Ecto neural progenitor cell (in vitro differentiated cells): ENCODE results near the gene ZNF791.
A peak's percentile ranks its signal among the peaks of the same experiment; 100 is the strongest.
"Not testable (repeated sequence)": the region's sequence is repeated elsewhere in the genome, so short reads cannot be mapped to it uniquely, and the experiment has no call there.

Experiments used
- DNase-seq: peaks from one replicate; pipeline ENCODE4 v3.0.0-alpha.2; 2018; ENCODE audit warnings: low spot score

ZNF791 gene

GRCh38 chr19:12629215-12629614 lies 18.5 kb downstream of the ZNF791 start:
- DNase-seq, result no peak

- DNase-seq, result no peak
Measured at GRCh38 chr19:12636631-12637030, 25.9 kb downstream of the ZNF791 start.

GRCh38 chr19:12638611-12639182 lies 28.0 kb downstream of the ZNF791 start:
- no peak for DNase-seq

GRCh38 chr19:12639901-12640613 lies 29.3 kb downstream of the ZNF791 start:
- DNase-seq, result peak; percentile 85

GRCh38 chr19:12641456-12641855 lies 30.7 kb downstream of the ZNF791 start:
- DNase-seq, result no peak

- no peak for DNase-seq
Measured at GRCh38 chr19:12642506-12642905, 31.8 kb downstream of the ZNF791 start.

- DNase-seq, result not testable (repeated sequence)
Measured at GRCh38 chr19:12643716-12644115, 33.0 kb downstream of the ZNF791 start.

- DNase-seq, result no peak
Measured at GRCh38 chr19:12646551-12646950, 35.8 kb downstream of the ZNF791 start.

GRCh38 chr19:12647047-12647446 lies 36.3 kb downstream of the ZNF791 start:
- DNase-seq, result no peak

- DNase-seq, result peak; percentile 79
Measured at GRCh38 chr19:12647490-12648071, 36.9 kb downstream of the ZNF791 start.

GRCh38 chr19:12648088-12648487 lies 37.4 kb downstream of the ZNF791 start:
- DNase-seq, result no peak

GRCh38 chr19:12649941-12650340 lies 39.2 kb downstream of the ZNF791 start:
- no peak for DNase-seq

GRCh38 chr19:12652219-12652618 lies 41.5 kb downstream of the ZNF791 start:
- no peak for DNase-seq

GRCh38 chr19:12655546-12655945 lies 44.8 kb downstream of the ZNF791 start:
- no peak for DNase-seq

GRCh38 chr19:12656899-12657571 lies 46.3 kb downstream of the ZNF791 start:
- DNase-seq, result no peak

- no peak for DNase-seq
Measured at GRCh38 chr19:12657966-12658365, 47.2 kb downstream of the ZNF791 start.

GRCh38 chr19:12660980-12661379 lies 50.3 kb downstream of the ZNF791 start:
- DNase-seq, result no peak

- DNase-seq, result peak; percentile 68
Measured at GRCh38 chr19:12664406-12665280, 53.9 kb downstream of the ZNF791 start.

GRCh38 chr19:12665281-12665573 lies 54.5 kb downstream of the ZNF791 start:
- DNase-seq, result no peak

- DNase-seq, result peak; percentile 37
Measured at GRCh38 chr19:12665671-12666264, 55.0 kb downstream of the ZNF791 start.

GRCh38 chr19:12666265-12667048 lies 55.7 kb downstream of the ZNF791 start, which contains the start of the genes MAN2B1 and WDR83:
Gene MAN2B1 (minus strand): TSS chr19:12666742. CDS start chr19:12666701, 41 bp downstream.
Gene WDR83 (plus strand): TSS chr19:12666807. CDS start chr19:12669791, 2,984 bp downstream.
- peak; percentile 90 for DNase-seq
